GM19025 (cell line): ENCODE results near the gene RPL28.

Experiments
- ATAC-seq: cut with Tn5 transposase; IDR thresholded peaks from one replicate; pipeline ENCODE4 v1.9.1; 2021; ENCODE audit warnings: mild to moderate bottlenecking, low read depth, moderate library complexity; ENCODE audit not compliant: unreplicated experiment

The RPL28 gene

DNA sequence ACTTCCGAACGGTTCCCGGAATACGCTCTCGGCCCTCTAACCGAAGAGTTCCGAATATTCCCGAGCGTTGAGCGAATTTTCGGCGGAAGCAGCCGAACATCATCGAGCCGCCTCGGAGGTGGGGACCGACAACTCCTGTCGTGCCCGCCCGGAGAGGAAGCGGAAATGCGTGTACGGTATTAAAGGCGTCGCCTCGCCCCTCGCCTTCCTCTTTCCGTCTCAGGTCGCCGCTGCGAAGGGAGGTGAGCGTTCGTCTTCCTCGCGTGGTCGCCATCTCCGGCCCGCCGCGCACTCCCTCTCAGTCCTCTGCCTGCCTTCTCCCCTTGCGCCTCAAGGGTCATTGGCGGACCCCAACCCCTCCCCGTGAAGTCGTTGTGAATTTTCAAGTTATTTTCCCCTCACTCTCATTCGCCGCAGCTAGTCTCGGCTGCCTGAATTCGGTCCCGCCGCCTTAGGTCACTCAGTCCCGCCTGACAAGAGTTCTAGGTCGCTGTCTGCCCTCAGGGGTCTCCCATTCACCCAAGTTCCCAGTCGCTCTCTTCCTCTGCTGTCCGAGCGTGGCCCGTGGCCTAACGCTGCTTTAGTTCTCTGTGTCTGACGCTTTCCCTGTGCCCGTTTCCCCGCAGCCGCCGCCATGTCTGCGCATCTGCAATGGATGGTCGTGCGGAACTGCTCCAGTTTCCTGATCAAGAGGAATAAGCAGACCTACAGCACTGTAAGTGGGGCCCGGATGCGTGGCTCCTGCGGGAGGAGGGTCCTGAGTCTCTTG is at the start of gene RPL28:
Gene RPL28 (plus strand): TSS at position 209 of the 769 bp plus-strand sequence. CDS start 426 bp downstream, at position 635.
- ATAC-seq, result peak; percentile 67

DNA sequence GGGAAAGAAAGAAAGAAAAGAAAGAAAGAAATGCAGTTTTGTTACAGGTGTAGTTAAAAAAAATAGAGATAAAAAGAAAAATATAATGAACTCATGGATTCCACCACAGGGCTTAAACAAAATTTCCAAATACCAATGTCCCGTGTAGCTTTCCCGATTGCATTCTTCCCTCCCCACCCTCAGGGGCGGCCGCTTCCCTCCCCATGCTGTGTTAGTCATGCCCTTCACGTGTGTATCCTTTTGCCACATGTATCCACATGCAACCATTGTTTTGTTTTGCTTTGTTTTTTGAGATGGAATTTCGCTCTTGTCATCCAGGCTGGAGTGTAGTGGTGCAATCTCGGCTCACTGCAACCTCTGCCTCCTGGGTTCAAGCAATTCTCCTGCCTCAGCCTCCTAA is 49.6 kb upstream of the RPL28 start:
- no peak for ATAC-seq

DNA sequence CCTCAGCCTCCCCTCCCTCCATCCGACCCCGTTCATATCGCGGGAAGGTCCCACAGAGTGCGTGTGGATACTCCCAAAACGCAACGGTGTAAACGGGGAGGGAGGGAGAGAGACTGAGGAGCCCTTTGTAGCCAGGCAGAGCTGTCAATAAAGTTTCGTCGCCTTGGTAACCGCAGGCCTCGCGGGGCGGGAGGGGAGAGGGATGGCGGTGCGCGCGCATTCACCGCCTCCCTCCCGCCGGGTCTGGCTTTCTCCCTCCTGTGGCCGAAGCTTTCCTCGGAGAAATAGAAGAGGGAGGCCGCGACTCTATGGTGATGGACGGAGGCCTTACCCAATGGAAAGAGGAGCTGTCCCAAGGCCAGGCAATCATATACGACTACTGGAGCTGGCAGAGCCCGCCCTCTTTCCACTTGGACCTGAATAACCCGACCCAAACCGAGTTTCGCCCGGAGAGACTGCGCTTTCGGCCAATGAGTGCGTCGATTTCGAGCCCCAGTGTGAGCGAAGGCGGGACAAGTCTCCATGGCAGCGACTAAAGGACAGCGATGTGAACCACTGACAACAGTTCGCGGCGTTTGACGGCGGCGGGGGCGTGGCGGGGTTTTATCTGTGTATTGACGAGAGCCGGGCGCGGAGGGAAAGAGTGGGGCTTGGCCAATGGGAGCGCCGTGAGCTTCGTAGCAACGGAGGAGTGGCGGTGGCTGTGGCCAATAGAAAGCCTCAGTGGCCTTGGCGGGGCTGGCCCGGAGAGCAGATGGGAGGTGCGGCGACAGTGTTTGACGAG is 46.4 kb upstream of the RPL28 start, which contains the start of gene KMT5C:
Gene KMT5C (plus strand): TSS at position 772 of the 784 bp plus-strand sequence. CDS start 2,061 bp downstream, outside the sequence.
- peak; percentile 82 for ATAC-seq

DNA sequence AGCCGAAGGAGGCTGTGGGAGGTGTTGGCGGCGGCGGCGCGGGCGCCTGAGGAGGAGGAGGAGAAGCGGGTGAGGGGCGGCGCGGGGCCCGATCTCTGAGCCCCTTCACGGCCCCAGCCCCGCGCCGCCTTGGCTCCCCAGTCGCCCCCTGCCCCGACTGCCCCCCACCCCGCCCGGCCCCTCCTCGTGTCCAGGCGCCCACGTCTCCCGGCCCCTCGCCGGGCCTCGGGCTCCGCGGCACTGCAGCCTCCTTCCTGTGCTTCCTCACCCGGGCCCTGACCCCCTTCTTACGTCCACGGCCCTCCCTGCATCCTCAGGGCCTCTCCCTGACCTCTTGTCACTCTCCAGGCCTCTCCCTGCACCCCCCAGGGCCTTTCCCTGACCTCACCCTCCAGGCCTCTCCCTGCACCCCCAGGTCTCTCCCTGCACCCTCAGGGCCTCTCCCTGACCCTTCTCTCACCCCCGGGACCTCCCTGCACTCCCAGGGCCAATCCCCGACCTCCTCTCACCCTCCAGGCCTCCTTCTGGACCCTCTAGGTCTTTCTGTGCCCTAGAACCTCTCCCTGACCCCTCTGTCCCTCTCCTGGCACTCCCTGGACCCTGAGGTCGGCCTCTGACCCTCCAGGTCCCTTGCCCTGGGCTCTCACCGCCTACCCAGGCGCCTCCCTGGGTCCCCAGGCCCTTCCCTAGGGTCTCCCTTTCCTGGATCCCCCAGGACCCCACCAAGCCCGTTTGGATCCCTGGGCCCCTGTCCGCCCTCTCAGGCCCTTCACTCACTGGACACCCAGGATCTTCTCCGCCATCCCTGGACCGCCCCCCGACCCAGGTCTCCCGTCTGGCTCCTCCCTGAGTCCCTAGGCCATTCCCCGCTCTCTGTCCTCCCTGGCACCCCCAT is 45.6 kb upstream of the RPL28 start:
- ATAC-seq, result no peak

DNA sequence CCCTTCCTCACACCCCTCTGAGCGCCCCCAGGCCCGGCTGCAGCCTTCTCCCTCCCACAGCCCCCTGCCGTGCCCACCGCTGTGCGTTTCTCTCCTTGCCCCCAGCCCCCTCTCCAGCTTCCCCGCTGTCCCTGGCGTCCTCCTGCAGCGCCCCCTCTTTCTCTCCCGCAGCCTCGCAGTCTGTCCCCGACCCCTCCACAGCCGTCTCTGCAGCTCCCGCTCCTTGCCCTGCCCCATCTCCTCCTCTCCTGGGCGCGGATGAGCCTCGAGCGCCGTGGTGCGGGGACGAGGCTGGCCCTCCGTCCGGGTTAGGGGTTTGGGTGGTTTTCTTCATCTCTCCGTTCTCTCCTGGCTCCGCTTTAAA is 45.0 kb upstream of the RPL28 start:
- no peak for ATAC-seq

DNA sequence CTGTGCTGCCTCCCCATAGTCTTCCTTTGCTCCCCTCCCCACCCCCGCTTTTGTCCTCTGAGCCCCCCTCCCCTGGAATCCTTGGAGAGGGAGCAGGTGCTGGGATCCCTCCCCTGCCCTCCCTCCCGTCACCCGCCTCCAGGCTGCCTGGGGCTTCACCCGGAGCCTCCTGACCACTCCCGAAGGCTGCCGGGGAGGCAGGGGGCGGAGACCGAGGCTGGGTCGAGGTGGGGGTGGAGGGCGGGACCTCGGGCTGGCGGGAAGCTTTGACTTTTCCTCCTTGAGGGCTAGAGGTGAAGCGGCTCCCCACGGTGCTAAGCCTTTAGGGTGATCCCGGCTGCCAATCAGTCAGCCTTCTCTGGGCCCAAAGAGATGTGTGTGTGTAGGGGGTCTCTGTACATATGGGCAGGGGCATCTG is 44.6 kb upstream of the RPL28 start:
- no peak for ATAC-seq

DNA sequence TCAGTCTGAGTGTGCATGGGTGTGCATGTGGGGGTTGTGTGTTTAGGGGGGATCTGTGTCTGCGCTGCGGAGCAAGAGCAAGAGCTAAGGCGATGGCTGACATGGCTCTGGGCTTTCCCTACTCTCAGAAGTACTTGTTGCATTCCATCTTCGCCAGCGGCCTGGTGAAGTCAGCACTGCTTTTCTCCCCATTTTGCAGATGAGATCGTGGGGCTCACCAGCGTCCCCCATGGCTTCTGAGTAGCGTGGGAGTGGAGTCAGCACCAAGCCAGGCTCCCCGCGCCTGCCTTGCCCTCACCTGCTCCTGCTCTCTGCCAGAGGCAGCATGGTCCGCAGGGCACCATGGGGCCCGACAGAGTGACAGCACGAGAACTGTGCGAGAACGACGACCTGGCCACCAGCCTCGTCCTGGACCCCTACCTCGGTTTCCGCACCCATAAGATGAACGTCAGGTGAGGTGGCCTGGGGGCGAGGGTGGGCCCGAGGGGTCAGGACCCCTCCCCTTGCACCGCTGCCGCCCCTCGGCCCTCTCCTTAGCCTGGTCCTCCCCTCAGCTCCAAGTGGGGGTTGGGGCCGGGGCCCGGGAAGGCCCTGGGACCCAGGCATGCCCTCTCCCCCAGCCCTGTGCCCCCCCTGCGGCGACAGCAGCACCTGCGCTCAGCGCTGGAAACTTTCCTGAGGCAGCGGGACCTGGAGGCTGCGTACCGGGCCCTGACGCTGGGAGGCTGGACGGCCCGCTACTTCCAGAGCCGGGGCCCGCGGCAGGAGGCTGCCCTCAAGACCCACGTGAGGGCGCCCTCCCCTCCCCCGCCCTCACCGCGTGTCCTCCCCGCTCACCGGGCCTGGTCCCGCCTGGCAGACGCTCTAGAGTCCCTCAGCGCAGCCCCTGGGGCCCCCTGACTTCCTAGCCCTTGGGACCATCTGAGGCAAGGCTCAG is 43.9 kb upstream of the RPL28 start:
- ATAC-seq, result no peak

DNA sequence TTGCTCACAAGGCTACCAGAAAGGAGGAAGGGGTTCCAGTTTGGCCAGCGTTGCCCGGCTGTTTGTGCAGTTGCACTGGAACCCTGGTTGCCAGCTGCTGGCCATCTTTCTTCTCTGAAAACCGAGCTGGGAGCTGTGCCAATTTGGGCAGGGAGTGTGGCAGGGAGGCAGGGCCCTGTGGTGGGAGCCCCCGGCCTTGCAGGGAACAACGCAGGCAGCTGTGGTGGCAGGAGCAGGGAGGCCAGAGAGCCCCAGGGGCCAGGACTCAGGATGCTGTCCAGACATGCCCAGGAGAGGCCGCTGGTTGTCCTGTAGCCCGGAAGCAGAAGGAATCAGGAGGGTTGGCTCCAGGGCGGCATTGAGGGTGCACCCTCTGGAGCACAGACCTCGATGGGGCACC is 41.3 kb upstream of the RPL28 start:
- ATAC-seq, result no peak

DNA sequence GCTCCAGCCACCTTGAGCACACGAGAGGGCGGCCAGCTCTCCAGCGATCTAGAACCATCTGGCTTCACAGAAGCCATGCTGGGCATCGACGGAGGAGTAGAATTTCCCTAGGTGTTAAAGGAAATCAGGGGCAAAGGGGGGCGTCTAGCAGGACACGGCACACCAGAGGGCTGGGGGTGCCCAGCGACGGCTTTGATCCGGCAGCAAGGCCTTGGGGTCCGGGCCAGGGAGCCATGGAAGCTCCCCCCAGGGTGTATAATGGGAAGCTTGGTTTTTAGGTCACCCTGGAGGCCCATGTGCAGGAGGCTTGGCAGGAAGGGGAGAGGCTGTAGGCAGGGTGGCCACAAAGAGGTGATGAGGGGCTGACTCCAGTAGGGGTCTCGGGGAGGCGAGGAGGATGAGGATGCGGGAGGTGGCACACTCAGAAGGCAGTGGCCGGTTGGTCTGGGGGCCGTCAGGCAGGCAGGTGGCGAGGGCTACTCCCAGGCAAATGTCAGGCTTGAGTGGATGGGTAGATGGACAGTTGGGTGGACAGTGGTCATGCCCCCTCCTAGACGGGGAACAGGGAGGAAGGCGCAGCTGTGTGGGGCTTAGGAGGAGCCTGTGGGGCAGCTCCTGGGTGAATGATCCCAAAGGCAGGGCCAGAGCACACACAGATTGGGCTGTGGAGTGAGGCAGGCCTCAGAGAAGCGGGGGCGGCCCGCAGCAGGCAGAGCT is 40.5 kb upstream of the RPL28 start:
- ATAC-seq, result no peak

DNA sequence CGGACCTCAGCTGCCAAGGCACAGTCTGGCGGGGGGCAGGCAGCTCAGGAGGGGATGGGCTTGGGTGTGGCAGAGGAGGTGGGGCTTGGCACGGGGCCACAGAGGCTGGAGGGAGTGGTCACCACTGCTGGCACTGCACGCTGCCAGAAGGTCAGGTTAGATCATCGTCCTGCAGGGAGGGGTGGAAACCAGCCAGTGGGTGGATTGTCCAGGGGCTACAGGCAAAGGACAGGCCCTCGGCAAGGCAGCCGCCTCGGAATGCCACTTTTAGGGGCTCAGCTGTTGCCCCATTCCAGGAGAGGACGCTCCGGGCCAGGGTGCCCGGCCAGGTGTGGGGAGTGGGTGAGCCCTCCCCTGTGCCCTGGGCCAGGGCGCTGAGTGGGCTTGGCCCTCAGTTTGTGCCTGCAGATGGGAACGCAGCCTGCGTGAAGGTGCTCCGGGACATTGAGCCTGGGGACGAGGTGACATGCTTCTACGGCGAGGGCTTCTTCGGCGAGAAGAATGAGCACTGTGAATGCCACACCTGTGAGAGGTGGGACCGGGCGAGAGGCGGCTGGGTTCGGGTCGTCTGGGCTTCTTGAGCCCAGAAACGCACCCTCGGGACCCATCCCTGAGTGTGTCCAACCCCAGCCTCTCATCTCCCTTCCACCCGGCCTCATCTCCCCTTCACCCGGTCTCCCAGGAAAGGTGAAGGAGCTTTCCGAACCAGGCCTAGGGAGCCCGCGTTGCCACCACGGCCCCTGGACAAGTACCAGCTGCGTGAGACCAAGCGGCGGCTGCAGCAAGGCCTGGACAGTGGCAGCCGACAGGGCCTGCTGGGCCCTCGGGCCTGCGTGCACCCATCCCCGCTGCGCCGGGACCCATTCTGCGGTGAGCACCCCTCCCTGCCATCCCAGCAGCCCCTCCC is 39.7 kb upstream of the RPL28 start:
- no peak for ATAC-seq

DNA sequence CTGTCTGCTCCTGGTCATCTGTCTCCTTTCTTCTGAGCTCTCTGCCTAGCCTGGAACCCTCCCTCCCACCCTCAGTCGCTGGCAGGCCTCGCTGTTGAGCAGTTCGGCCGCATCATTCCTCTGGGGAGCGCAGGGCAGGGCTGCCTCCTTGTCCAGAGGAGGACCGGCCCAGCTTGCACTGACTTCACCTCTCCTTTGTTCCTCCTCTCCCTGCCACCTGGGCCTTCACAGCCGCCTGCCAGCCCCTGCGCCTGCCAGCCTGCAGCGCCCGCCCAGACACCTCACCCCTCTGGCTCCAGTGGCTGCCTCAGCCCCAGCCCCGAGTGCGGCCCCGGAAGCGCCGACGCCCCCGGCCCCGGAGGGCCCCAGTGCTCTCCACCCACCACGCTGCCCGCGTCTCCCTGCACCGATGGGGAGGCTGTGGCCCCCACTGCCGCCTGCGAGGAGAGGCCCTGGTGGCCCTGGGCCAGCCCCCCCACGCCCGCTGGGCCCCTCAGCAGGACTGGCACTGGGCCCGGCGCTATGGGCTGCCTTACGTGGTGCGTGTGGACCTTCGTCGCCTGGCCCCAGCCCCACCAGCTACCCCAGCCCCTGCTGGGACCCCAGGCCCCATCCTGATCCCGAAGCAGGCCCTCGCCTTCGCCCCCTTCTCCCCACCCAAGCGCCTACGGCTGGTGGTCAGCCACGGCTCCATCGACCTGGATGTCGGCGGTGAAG is 38.8 kb upstream of the RPL28 start:
- no peak for ATAC-seq

DNA sequence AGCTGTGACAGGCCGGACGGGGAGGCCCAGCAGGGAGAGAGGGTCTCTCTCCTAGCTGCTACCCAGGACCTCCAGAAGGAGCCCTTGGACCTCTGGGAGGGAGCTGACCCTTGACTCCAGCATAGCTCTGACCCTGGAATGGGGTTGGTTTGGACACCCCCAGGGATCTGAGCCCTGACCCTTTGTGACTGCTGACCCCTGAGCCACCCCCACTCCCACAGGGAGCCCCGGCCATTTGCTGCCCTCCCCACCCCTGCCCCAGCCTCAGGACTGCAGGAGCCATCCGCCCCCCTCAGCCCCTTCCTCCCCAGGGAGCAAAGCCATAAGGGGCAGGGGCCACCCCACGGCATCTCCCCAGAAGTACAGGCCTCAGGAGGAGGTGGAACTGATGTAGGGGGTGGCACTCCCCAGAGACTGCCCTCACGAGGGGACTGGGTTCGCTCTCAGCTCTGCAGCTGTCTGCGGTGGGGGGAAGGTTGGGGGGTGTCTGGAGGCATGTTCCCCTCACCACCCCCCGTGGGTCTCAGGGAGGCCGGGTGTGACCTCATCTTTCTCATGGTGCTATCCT is 38.2 kb upstream of the RPL28 start:
- no peak for ATAC-seq

DNA sequence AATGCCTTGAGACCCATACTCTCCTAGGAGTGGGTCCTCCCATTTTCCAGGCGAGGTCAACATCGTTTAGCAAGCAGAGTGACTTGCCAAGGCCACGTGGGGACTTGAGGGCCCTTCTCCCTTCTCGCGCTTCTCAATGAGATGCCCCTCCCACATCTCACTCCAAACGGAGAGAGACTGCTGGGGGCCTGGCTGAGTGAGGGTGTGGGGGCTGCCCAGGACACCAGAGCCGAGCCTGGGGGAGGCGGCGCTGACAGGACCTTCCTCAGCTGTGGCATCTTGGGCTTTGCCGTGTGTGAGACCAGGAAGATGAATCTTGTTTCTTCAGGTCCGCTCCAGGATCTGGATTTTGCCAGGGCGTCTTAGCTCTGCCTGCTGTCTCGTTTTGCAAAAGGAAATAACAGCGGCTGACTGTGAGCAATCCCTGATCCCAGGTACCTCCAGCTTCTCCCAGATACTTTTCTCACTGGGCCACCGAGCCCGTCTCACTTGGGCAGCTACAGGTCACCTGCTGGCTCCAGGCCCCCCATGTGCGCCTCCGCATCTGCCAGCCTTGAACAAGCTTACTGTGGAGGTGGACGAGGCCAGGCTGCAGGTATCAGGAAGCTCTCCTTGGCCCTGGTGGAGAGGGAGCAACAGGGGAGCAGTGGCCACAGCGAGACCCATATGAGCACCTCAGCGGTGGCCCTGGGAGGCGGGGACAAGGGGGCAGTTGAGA is 37.3 kb upstream of the RPL28 start:
- ATAC-seq, result no peak

DNA sequence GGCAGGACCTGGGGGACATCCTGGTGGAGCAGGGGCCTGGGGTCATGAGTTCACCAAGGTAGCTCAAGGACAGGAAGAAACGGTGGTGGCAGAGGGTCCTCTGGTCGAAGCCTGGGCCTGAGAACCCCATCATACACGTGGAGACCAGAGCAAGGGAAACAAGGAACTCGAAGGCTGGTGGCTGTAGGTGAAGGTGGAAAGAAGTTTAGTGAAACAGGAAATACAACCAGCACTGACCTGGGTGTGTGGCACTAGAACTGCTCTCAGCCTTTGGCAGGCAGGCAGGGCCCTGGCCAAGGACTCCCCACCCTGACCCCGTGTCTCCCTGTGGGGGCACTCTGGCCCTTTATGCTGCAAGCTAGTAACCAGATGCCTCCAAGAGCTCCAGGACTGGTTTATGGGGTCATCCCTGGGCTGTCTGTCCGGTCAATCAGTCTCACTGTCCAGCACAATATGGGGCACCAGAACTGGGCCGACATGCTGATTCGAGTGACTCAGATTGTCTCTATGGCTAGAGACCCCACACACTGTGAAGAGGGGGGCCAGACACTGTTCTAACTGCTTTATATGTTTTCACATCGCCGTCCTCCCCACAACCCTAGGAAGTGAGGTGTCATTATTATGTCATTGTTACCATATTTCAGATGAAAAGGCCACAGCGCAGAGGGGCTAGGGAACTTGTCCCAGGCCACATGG is 35.0 kb upstream of the RPL28 start:
- no peak for ATAC-seq

DNA sequence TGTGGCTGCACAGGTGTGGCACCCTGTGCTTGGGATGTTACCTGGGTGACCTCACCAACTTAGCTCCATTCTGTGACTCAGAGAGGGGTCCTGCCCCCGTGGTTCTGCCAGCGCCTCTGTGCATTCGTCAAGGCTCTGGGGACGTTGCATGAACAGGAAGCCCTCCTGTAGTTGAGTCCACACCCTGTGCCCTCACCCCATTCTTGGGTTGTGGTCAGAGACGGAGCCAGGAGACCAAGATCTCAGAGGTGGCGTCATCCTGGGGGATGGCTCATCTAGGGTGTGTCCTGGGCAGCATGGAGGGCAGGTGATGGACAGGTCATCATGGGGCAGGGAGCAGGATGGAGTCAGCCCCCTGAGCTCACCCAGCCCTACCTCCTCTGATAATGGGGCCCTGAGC is 33.7 kb upstream of the RPL28 start:
- ATAC-seq, result no peak
